ENCODE data around the gene PLD6.

PLD6 gene

DNA sequence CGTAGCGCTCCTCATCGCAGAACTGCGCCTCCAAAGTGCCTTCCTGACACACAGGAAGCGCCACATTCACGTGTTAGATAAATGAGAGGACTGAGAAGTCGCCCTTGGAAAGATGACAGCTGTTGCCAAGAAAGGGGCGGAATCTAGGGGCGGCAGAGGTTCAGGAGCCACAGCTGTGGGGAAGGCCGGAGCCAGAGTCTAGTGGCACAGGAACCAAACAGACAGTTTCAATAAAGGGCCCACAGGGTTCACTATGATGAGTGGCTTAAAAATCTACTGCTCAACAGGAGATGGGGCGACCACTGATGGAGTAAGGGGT is 26.1 kb upstream of the PLD6 start:
- Mint-ChIP-seq H3K4me1 (ENCODE audit: low read depth) (peaks cover 21% of the 10 kb centered on the region), H3K36me3 (no peaks in the 10 kb centered on the region), H3K4me3 (no peak overlapping the region), H3K9me3 (ENCODE audit: low read depth) (no peaks in the 10 kb centered on the region), H3K27ac (no peak overlapping the region), H3K27me3 (no peaks in the 10 kb centered on the region)

DNA sequence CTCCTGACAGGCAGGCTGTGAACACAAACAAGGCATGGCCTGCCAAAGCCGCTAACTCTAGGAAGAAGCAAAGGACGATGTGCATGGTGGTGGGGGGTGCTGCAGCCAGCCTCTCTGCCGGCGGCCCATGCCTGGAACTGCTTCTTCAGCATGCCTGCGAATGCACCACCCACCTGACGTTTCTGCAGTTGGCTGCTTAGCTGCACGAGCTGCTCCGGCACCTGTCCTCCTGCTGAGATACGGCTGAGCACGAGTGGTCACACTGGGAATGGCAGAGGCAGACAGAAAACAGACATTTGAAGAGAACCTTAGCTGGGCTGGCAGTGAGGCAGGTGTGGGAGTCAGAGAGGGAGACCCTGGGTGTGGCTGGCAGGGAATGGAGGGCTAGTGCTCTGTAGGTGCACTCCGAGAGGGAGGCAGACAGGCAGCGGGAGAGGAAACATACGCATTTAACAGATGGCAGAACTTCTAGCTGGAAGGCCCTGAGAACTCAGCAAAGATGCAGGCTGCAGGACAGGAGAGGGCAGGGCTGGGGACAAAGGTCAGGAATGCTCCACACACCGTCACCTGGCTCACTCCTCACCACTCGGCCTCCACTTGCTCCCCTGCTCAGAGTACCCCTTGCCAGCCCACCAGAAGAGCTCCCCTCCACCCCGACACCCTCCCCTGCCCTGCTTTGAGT is 25.6 kb upstream of the PLD6 start:
- Mint-ChIP-seq H3K27ac (no peak overlapping the region), H3K27me3 (no peaks in the 10 kb centered on the region), H3K36me3 (no peaks in the 10 kb centered on the region), H3K9me3 (ENCODE audit: low read depth) (no peaks in the 10 kb centered on the region), H3K4me1 (ENCODE audit: low read depth) (peaks cover 21% of the 10 kb centered on the region), H3K4me3 (no peak overlapping the region)

DNA sequence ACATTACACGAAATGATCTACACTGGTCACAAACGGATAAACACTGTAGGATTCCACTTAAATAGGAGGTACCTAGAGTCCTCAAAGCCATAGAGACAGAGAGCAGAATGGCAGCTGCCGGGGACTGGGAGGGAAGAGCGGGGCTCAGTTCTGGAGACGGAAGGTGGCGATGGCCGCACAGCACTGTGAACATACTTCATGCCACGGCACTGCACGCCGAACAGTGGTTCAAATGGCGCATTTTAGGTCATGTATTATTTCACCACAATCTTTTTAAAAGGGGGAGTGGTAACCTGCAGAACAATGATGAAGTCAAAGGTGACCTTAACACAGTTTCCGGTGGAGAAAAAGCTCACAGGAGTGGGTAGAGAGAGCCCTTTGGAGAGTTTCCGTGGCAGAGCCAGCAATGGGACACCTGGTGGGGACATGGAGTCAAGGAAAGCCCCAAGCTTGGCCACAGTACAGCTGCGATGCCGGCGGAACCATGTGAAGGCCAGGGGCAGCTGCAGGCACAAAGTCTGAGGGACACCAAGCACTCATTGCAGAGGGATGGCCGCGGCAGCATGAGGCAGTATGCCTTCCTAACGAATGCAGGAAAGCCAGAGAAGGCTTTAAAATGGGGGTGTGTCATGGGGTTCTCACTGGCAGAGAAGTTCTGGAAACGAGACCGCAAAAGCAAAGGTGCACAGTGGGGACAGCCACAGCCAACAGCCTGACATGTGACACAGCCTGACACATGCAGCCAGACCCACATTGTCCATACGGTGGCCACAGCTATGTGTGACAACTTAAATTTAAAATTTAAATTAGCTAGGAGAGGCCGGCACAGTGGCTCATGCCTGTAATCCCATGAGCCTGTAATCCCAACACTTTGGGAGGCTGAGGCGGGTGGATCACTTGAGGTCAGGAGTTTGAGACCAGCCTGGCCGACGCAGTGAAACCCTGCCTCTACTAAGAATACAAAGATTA is 23.6 kb upstream of the PLD6 start:
- Mint-ChIP-seq H3K36me3 (no peaks in the 10 kb centered on the region), H3K27me3 (no peaks in the 10 kb centered on the region), H3K9me3 (ENCODE audit: low read depth) (no peaks in the 10 kb centered on the region), H3K4me3 (no peak overlapping the region), H3K4me1 (ENCODE audit: low read depth) (peaks cover 6% of the 10 kb centered on the region), H3K27ac (no peak overlapping the region)

DNA sequence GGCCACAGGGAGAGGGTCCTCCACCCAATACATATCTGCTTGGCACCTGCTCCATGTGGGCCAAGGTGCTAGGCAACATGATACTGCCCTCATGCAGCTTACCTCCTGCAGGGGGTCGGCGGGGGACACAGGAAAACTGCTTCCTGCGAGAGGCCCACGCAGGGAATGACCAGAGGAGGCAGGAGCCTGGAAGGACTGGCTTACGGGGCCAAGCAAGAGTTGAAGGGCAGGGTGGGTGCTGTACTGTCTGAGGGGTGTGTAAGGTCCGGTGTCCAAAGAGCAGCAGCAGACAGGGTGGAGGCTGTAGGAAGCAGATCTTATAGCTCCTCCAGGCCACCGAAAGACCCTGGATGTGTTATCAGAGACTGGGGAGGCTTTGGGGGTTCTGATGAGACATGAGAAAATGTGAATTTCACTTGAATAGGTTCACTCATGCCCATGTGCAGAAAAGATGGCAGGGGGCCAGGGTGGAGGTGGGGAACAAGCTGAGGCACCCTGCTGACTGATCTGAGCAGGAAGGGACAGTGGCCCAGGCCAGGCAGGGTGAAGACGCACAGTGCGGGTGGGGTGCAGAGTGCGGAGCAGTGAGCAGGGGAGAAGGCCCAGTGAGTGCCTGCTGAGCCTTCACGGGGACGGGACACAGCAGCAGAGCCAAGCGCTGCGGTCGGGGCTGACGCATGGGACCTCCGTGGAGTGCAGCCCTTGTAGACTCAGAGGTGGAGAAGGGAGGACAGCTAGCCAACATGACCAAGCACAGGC is 22.6 kb upstream of the PLD6 start:
- H3K36me3 Mint-ChIP-seq = no peaks in the 10 kb centered on the region
- no peaks in the 10 kb centered on the region for H3K27me3 Mint-ChIP-seq
- H3K27ac Mint-ChIP-seq = no peak overlapping the region
- H3K4me3 Mint-ChIP-seq = no peak overlapping the region
- peaks cover 4% of the 10 kb centered on the region for H3K4me1 Mint-ChIP-seq (ENCODE audit: low read depth)
- H3K9me3 Mint-ChIP-seq (ENCODE audit: low read depth) = no peaks in the 10 kb centered on the region

DNA sequence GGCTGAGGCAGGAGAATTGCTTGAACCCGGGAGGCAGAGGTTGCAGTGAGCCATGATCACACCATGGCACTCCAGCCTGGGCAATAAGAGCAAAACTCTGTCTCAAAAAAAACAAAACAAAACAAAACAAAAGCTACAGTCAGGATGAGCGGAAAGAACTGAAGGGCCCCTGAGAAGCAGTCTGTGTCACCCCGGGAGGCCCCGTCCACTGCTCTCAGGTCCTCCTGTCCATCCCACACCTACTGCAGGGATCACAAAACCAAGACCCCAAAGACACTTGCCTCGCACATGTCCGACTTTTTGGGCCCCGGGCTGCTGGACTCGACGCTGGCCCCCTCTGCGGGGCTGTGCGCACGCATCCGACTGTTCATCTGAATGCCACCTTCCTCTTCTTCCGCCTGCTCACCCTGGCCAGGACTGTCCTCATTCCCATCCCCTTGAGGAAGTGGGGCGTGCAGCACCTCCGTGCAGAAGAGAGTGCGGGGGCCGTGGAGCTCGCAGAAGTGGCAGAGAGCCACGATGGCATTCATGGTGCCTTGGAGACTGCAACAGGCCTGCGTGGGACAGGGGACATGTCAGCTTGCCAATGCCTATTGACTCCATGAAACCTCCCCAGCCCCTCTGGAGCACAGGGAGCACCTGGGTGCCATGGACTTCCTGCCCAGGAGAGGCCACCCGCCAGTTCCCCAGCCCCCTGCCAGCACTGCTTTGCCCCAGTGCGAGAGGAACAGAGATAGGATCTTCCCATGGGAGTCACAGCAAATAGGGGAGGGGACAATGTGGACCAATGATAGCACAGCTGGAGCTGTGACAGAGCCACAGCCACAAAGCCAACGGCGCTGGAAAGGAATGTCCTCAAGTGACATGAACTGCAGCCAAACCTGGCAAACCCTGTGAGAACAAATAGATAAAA is 21.7 kb upstream of the PLD6 start:
- no peak overlapping the region for H3K4me3 Mint-ChIP-seq
- no peak overlapping the region for H3K27ac Mint-ChIP-seq
- no peaks in the 10 kb centered on the region for H3K9me3 Mint-ChIP-seq (ENCODE audit: low read depth)
- H3K36me3 Mint-ChIP-seq = no peaks in the 10 kb centered on the region
- no peaks in the 10 kb centered on the region for H3K27me3 Mint-ChIP-seq
- peaks cover 4% of the 10 kb centered on the region for H3K4me1 Mint-ChIP-seq (ENCODE audit: low read depth)

DNA sequence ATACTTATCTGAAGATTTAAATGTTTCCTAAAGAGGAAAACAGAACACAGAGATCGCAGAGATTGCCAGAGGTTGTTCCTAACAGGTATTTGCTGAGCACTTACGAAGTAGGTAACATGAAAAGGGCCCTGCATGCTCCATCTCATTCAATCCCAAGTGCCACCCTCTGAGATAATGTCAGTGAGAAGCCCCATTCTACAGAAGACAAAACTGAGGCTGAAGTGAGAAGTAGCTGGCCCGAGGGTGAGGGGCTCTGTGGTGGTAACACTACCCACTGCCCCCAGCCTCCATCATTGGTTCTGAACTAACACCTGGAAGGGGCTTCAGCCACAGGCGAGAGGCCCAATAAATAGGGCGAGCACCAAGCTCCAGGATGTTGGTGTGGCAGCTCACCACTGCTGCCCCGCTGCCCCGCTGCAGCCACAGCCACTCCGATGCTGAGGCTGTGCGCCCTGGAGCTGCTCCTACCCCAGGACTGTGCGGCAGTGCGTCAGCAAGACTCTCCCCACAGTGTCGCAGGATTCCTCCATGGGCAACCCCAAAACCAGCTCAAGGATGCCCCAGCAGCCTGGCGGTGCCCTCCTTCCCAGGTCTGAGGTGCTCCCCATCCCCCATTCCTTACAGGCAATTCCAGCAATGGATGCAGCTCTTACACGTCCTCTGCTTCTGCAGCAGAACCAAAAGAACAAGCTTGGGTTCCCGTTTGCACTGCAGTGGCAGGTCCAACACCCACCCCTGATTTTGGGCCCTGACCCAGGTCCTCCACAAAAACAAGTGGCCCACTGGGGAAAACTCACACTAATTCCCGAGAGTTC is 20.5 kb upstream of the PLD6 start:
- Mint-ChIP-seq H3K36me3 (no peaks in the 10 kb centered on the region), H3K27ac (no peak overlapping the region), H3K9me3 (ENCODE audit: low read depth) (no peaks in the 10 kb centered on the region), H3K27me3 (no peaks in the 10 kb centered on the region), H3K4me1 (ENCODE audit: low read depth) (no peaks in the 10 kb centered on the region), H3K4me3 (no peak overlapping the region)

DNA sequence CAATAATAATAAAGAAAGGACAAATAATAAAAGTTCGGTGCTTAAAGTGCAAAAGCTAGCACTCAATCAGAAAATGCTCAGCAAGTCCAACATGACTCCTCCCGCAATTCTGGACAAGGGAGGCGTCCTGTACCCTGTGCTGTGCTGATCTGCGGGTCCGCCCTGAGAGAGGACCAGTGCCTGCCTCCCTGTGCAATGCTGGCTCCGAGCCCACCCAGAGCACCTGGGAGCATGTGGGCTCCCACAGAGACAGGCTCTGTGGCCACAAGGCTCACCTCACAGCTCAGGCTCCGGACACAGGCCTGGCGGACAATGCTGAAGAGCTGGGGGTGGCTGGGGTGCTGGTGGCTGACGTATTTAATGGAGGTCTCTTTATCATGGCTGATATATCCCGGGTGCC is 19.8 kb upstream of the PLD6 start:
- Mint-ChIP-seq H3K4me1 (ENCODE audit: low read depth) (no peaks in the 10 kb centered on the region), H3K27ac (no peak overlapping the region), H3K36me3 (no peaks in the 10 kb centered on the region), H3K9me3 (ENCODE audit: low read depth) (no peaks in the 10 kb centered on the region), H3K4me3 (no peak overlapping the region), H3K27me3 (no peaks in the 10 kb centered on the region)

DNA sequence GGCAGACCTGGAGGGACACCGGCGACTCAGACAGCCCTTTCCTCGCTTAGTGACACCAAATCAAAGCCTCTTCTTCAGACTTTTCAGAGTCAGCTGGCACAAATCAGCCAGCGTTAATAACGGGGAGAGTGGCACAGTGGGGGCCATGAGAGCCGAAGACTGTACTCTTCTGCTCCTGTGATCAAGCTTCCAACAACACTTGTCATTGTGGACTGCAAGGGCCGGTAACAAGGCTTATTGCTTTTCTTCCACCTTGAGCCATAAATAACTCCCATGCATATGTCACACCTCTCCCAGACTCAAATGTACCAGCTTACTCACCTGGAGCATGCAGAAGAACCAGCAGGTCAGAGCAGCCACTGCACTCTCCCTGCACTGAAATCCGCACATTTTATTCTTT is 18.0 kb upstream of the PLD6 start:
- no peak overlapping the region for H3K4me3 Mint-ChIP-seq
- H3K27me3 Mint-ChIP-seq = no peaks in the 10 kb centered on the region
- no peaks in the 10 kb centered on the region for H3K9me3 Mint-ChIP-seq (ENCODE audit: low read depth)
- no peaks in the 10 kb centered on the region for H3K36me3 Mint-ChIP-seq
- no peak overlapping the region for H3K27ac Mint-ChIP-seq
- no peaks in the 10 kb centered on the region for H3K4me1 Mint-ChIP-seq (ENCODE audit: low read depth)

DNA sequence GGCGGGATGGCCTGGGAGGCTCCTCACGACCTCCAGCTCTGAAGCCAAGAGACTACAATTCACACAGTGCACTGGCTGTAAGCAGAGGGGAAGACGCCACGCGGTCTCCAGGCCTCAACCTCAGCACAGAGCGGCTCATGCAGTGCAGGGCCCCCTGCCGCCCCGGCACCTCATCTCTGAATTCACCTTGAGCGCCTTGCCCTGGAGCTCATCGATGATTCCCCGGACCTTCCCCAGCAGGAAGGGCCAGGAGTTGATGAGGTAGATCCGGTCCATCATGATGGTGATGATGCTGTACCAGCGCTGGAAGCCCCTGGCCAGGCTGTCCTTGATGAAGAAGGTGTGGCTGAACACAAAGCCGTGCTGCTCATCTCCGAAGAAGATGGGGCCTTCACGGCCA is 17.6 kb upstream of the PLD6 start:
- Mint-ChIP-seq H3K36me3 (no peaks in the 10 kb centered on the region), H3K27me3 (no peaks in the 10 kb centered on the region), H3K4me3 (no peak overlapping the region), H3K4me1 (ENCODE audit: low read depth) (no peaks in the 10 kb centered on the region), H3K9me3 (ENCODE audit: low read depth) (no peaks in the 10 kb centered on the region), H3K27ac (no peak overlapping the region)

DNA sequence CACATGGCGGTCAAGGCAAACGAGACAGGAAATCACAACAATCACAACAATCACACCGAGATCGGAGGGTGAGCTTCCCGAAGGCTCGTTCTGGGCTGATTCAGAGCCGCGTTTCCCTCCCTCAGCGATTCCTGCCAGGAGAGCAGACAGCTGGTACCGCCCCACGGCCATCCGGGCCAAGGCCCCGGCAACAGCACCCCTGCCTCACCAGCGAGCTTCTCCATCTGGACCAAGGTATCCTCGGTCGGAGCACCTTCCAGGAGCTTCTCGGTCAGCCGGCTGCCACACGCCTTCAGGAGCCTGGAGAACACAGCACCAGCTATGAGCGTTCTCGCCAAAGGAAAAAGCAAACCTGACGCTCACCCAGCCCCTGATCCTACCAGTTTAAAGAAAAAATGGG is 15.2 kb upstream of the PLD6 start:
- no peak overlapping the region for H3K27ac Mint-ChIP-seq
- H3K9me3 Mint-ChIP-seq (ENCODE audit: low read depth) = no peaks in the 10 kb centered on the region
- H3K36me3 Mint-ChIP-seq = peaks cover 5% of the 10 kb centered on the region
- H3K4me3 Mint-ChIP-seq = no peak overlapping the region
- H3K4me1 Mint-ChIP-seq (ENCODE audit: low read depth) = no peaks in the 10 kb centered on the region
- H3K27me3 Mint-ChIP-seq = no peaks in the 10 kb centered on the region

DNA sequence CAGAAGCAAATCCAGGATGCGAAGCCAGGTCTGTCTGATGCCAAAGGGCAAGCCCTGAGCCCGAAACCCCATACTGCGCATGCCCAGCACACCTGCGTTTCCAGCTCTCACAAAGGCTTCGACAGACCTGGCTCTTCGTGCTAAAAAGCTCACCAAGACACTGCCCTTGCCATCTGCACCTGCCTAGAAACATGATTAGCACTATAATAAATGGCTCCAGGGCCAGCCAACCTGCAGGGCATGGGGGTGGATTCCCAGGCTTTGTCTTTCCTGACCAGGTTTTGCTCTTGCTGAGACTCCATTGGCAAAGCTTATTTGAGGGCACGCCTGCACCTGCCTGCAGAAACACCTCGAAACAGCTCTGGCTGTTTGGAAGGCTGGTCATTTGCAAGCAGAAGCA is 14.4 kb upstream of the PLD6 start:
- H3K36me3 Mint-ChIP-seq = peaks cover 5% of the 10 kb centered on the region

DNA sequence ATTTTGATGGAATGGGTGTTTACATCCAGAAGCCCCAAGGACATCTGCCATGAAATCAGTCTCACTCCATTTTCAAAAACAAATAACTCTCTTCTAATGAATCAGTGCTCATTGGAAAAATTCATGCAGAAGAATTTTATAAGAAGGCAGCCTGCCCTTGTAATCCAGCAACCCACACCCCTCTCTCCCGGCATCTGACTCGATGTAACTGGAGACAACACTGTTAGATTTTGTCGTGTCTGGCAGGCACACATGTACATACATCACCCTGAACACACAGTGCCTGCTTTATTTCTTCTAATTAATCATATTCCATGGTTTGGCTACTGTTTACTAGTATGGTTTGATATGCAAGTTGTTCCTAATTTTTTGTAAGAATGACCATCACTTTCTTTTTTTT is 11.9 kb upstream of the PLD6 start:
- H3K9me3 Mint-ChIP-seq (ENCODE audit: low read depth) = no peaks in the 10 kb centered on the region
- H3K4me3 Mint-ChIP-seq = no peak overlapping the region
- no peaks in the 10 kb centered on the region for H3K4me1 Mint-ChIP-seq (ENCODE audit: low read depth)
- H3K36me3 Mint-ChIP-seq = peaks cover 5% of the 10 kb centered on the region
- H3K27ac Mint-ChIP-seq = peak overlapping the region; percentile 37
- no peaks in the 10 kb centered on the region for H3K27me3 Mint-ChIP-seq

More for the DNA sequence above, 14.4 kb upstream of the PLD6 start:
- H3K27me3 Mint-ChIP-seq = no peaks in the 10 kb centered on the region
- H3K4me3 Mint-ChIP-seq = no peak overlapping the region
- H3K4me1 Mint-ChIP-seq (ENCODE audit: low read depth) = no peaks in the 10 kb centered on the region
- H3K27ac Mint-ChIP-seq = no peak overlapping the region
- no peaks in the 10 kb centered on the region for H3K9me3 Mint-ChIP-seq (ENCODE audit: low read depth)

DNA sequence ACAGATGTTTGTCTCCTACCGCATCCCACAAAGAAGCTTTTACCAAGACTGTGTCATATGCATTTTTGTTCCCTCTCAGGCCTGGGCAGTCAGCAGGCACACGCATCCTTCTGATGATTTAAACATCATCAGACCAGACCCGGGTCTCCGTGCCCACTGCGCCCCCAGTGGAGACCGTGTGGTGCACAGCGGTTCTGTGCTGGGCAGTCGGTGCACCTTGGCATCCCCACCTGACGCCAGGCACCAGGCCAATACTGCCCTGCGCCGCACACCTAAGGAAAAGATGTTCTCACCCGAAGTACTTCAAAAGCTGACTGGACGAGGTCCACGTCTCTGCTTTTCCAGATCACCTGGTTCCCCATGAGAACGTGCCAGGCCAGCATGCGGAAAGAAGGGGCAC is 10.6 kb upstream of the PLD6 start:
- peaks cover 5% of the 10 kb centered on the region for H3K36me3 Mint-ChIP-seq

DNA sequence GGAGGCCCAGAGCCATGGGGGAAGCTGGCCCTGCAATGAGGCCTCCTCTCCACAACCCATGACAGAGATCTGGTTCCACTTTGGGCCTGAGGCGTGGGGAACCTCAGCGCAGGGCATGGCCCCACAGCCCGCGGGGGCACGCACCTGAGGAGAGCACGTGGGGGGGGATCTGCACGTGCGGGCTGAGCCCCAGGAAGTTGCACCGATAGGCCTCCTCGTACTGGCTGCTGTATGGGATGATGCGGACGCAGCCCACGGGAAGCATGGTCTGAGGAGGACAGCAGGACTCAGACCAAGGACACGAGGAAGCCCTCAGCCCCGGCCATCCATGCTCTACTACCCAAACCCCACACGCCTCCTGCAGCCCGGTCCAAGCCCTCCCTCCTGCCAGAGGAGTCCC is 10.1 kb upstream of the PLD6 start:
- Mint-ChIP-seq H3K9me3 (ENCODE audit: low read depth) (no peaks in the 10 kb centered on the region), H3K27ac (no peak overlapping the region), H3K36me3 (peaks cover 5% of the 10 kb centered on the region), H3K4me3 (no peak overlapping the region), H3K4me1 (ENCODE audit: low read depth) (no peaks in the 10 kb centered on the region), H3K27me3 (no peaks in the 10 kb centered on the region)

More for the DNA sequence above, 10.6 kb upstream of the PLD6 start:
- Mint-ChIP-seq H3K27ac (no peak overlapping the region), H3K27me3 (no peaks in the 10 kb centered on the region), H3K9me3 (ENCODE audit: low read depth) (no peaks in the 10 kb centered on the region), H3K4me3 (no peak overlapping the region), H3K4me1 (ENCODE audit: low read depth) (no peaks in the 10 kb centered on the region)
